Skeletal muscle tissue (tissue), 4 donors: ENCODE data around the gene COL4A3. TPM values are rescaled to one million over a fixed set of nuclear protein-coding genes. Genes with fewer than 3 reads are reported as not detected.

ENCODE experiments used
- H3K27ac ChIP-seq: one replicate; pipeline ENCODE4 v1.7.0; 2013; ENCODE audit warnings: mild to moderate bottlenecking, low read depth, low read length, inconsistent platforms
- H3K27me3 ChIP-seq, 3 donors: one replicate each; pipeline ENCODE4 v1.7.0; 2013; ENCODE audit warnings: low read length in 3 of 3; ENCODE audit not compliant: control insufficient read depth in 3 of 3, insufficient read depth in 3 of 3
- H3K36me3 ChIP-seq, 3 donors: one replicate each; pipeline ENCODE4 v1.7.0; 2013; ENCODE audit warnings: low read length in 3 of 3; ENCODE audit not compliant: control insufficient read depth in 3 of 3, insufficient read depth in 3 of 3
- H3K4me1 ChIP-seq, 3 donors: one replicate each; pipeline ENCODE4 v1.7.0; 2013; ENCODE audit warnings: low read length in 3 of 3, mild to moderate bottlenecking in 3 of 3; ENCODE audit not compliant: control insufficient read depth in 3 of 3, insufficient read depth in 3 of 3
- H3K4me3 ChIP-seq, 3 donors: one replicate each; pipeline ENCODE4 v1.7.0; 2013; ENCODE audit warnings: low read length in 3 of 3
- H3K9ac ChIP-seq, 3 donors: one replicate each; pipeline ENCODE4 v1.7.0; 2013; ENCODE audit warnings: low read length in 3 of 3, mild to moderate bottlenecking in 3 of 3, moderate library complexity in 2 of 3, low read depth in 1 of 3
- H3K9me3 ChIP-seq, 3 donors: one replicate each; pipeline ENCODE4 v1.7.0; 2013; ENCODE audit warnings: low read length in 3 of 3; ENCODE audit not compliant: control insufficient read depth in 3 of 3
- total RNA-seq: library from RNA; depleted of rRNA; stranded (reverse); fragments of >200 nt; gene quantifications from one replicate; pipeline ENCODE4 v1.2.3, GENCODE V29; 2014
- donor health status: Osteomylitis.

COL4A3 gene
- total RNA-seq, 1 donor from 2014 or later, result under 0.01 TPM

- peaks cover 3 to 12% (median 11%) of the 10 kb centered on the region in 3 donors for H3K36me3 ChIP-seq
- H3K4me3 ChIP-seq, result no peak overlapping the region
- no peaks in the 10 kb centered on the region for H3K4me1 ChIP-seq
- no peaks in the 10 kb centered on the region for H3K27me3 ChIP-seq
- no peaks in the 10 kb centered on the region for H3K9me3 ChIP-seq
- H3K27ac ChIP-seq, result no peak overlapping the region
- H3K9ac ChIP-seq, result no peak overlapping the region
These were observed 182.7 kb downstream of the COL4A3 start for GRCh38 chr2:227347117-227347516.

- Histone ChIP-seq H3K36me3 (peaks cover 0 to 9% (median 7%) of the 10 kb centered on the region in 3 donors), H3K27me3 (no peaks in the 10 kb centered on the region), H3K9ac (no peak overlapping the region), H3K27ac (no peak overlapping the region), H3K9me3 (no peaks in the 10 kb centered on the region), H3K4me1 (no peaks in the 10 kb centered on the region), H3K4me3 (no peak overlapping the region)
These were observed 183.9 kb downstream of the COL4A3 start for GRCh38 chr2:227348324-227348723.

- H3K36me3 ChIP-seq, result peaks cover 0 to 8% (median 7%) of the 10 kb centered on the region in 3 donors
- H3K9ac ChIP-seq, result no peak overlapping the region
- H3K4me3 ChIP-seq, result no peak overlapping the region
- no peak overlapping the region for H3K27ac ChIP-seq
- H3K4me1 ChIP-seq, result no peaks in the 10 kb centered on the region
- H3K27me3 ChIP-seq, result no peaks in the 10 kb centered on the region
- H3K9me3 ChIP-seq, result no peaks in the 10 kb centered on the region
These were observed 185.7 kb downstream of the COL4A3 start for GRCh38 chr2:227349989-227350612.

- no peaks in the 10 kb centered on the region for H3K4me1 ChIP-seq
- no peaks in the 10 kb centered on the region for H3K27me3 ChIP-seq
- no peak overlapping the region for H3K4me3 ChIP-seq
- H3K27ac ChIP-seq, result no peak overlapping the region
- no peak overlapping the region for H3K9ac ChIP-seq
- no peaks in the 10 kb centered on the region for H3K9me3 ChIP-seq
- peaks cover 3 to 20% (median 16%) of the 10 kb centered on the region in 3 donors for H3K36me3 ChIP-seq
These were observed 187.2 kb downstream of the COL4A3 start for GRCh38 chr2:227351639-227352038.

- H3K9ac ChIP-seq, result no peak overlapping the region
- no peaks in the 10 kb centered on the region for H3K4me1 ChIP-seq
- H3K4me3 ChIP-seq, result no peak overlapping the region
- H3K36me3 ChIP-seq, result peaks cover 14 to 31% (median 24%) of the 10 kb centered on the region in 3 donors
- H3K9me3 ChIP-seq, result no peaks in the 10 kb centered on the region
- H3K27me3 ChIP-seq, result no peaks in the 10 kb centered on the region
- H3K27ac ChIP-seq, result no peak overlapping the region
These were observed 195.9 kb downstream of the COL4A3 start for GRCh38 chr2:227360351-227360750.

- Histone ChIP-seq H3K9ac (no peak overlapping the region), H3K4me1 (peaks cover 0 to 4% (median 3%) of the 10 kb centered on the region in 3 donors), H3K9me3 (no peaks in the 10 kb centered on the region), H3K4me3 (no peak overlapping the region), H3K27me3 (no peaks in the 10 kb centered on the region), H3K36me3 (peaks cover 0 to 9% (median 2%) of the 10 kb centered on the region in 3 donors), H3K27ac (no peak overlapping the region)
These were observed 199.3 kb downstream of the COL4A3 start for GRCh38 chr2:227363756-227364155.

Other genes with a start within 250 kb of the COL4A3 start
- gene COL4A4, start 419 bp upstream of the COL4A3 start, total RNA-seq, result under 0.01 TPM
- gene MFF, start 160.6 kb downstream of the COL4A3 start, total RNA-seq, result 65.8 TPM
- gene TM4SF20, start 214.7 kb downstream of the COL4A3 start, total RNA-seq, result not detected
- not detected for gene SCYGR1, start 223.3 kb downstream of the COL4A3 start, total RNA-seq